ENCODE data around the gene MYO5A.

Gene MYO5A

DNA sequence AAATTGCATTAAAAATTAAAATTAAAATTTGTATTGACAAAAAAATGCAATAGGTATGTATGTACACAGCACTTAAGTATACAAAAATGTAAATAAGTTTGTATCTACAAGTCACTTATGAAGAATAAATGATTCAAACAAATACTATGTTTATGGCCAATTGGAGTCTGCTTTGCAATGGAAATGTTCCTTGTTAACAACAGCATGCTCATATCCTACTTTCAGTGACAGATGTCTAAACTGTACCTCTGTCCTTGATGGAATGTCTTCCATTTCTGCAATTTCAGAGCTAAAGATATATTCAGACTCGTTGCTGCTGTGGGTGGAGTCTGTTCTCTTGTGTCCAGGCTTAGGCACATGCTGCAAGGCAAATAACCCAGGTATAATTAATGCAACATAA lies 169.0 kb downstream of the MYO5A start:
- no peak for DNase-seq

DNA sequence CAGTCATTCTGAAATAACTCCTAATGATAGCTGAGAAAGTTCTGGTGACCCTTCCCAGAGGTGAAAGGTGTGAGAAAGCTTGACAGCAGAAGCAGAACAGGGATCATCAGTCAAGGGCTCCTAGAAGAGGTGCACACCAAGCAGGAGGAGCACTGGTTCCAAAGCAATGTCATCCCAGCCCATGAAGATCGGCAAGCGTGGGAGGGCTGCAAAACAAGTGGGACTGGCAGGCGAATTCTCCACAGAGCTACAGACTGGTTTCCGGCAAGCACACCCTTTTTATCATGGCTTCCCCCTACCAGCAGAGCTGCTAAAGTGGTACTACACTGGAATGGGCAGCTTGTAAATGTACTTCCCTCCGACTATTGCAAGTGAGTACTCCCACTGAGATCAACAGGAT lies 170.7 kb downstream of the MYO5A start:
- DNase-seq = no peak

DNA sequence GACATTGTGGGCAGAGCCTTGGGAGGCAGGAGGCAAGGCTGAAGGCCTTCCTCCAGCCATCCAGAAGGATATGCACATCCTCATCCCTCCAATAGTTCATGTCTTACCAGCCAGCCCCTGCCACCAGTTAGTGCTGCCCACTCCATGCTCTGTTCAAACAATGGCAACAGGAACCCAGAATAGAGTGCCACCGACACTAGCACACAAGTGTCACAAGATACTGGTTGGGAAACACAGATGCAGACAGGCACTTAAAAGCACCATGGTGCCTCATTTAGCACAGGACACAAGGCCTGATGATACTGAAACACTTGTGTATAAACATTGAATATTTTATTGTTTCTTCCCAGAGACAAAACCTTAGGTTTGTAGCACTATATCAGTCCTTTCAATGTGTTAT lies 176.6 kb downstream of the MYO5A start:
- no peak for DNase-seq

DNA sequence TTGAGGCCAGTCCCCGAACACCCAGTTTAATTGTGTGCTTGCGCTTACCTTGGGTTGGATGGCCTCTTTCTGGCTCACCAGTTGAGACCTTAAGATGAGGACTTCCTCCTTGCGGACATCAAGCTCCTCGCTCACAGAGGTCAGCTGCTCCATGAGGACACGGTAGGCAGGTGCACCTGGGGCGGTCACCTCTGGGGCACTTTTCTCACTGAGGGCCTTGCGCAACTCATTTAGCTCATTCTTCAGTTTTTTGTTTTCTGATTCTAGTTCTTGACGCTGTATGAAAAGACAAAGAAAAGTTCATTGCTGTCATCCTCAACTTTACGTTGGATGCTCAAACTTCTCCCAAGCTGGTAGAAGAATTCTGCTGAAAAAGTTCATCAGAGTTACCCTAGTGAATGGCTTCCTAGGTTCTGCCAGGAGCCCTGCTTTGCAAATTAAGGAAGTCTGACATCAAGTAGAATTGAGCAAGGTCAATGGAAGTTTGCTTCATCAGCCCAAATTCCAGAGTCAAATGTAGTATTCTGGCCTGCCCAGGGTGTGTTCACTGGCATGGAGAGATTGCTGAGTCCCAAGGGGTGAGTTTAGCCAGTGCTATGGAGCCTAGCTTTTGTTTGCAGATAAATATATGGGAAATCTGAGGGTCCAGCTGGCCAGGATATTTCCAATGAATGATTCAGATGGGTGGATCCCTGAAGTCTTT lies 177.3 kb downstream of the MYO5A start:
- DNase-seq = no peak

DNA sequence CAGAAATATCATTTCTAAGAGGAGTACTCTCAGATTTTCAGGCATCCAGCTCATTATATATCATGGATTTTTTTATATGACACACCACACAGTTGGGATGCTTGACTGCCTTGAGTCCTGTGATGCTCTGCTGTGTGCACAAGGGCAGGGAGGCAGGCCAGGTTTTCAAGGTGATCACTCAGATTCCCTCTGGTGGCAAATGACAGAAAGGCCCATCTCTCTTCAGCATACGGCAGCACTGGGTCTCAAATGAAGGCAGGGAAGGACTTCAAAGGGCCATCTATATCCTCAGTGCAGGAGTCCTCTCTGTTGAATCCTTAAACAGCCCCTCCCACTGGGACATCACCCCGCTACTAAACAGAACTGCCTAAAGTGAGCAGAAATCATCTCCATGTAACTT lies 178.3 kb downstream of the MYO5A start:
- DNase-seq = no peak

DNA sequence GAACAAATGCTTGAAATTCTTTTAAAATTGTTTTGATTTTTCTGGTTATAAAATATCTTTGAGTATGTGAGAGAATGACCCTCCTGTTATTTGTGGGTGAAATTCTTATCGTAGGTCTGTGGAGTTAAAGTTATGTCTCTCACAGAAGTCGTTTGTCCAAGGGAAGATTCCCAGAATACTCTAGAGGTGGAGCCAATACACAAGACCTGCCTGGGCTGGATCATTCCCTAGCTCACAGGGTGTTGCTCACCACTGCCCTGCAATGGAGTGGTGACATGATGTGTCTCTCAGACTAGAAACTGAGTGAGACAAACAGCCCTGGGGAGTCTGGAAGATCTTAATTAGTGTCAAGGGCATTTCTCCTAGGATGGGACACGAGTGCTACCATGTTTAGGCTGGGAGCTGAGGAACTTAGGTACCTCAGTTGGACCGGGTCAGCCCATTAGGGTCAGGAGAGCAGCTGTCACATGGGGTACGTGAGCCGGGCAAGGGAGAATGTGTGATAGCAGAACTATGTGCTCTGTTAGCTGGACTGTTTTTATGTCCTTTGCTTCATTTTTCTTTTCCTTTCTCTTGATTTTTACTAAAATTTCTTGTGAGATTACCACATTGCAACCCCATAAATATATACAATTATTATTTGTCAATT lies 179.5 kb downstream of the MYO5A start:
- DNase-seq = no peak

DNA sequence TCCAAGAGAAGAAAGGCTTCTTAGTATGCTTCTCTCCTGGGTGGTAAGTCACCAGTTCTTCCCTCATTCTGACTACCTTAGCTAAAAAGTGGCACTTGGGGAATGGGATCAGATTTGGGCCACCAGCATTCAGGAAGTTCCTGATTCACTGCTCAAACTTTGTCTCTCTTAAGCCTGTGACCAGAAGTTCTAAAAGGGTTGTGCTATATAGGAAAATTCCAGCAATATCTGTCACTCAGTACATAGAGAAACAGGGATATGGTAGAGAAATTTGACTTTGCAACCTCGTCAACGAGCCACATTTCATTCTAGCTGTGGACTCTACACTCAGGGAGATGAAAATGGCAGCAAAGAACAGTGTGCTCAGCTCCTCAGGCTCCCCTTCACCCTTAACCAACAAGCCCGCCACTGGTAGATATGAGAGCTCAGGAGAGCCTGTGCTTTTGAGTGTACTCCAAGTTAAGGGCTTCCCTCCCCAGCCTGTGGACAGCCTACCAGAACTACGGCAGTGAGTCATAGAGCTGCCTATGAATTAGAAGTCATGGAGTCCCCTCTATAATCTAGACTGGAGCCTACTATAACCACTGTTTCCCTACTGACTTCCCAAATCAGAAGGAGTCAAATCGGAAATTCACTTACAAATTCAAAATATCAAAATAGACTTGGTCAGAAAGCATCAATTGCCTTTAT lies 180.5 kb downstream of the MYO5A start:
- no peak for DNase-seq

DNA sequence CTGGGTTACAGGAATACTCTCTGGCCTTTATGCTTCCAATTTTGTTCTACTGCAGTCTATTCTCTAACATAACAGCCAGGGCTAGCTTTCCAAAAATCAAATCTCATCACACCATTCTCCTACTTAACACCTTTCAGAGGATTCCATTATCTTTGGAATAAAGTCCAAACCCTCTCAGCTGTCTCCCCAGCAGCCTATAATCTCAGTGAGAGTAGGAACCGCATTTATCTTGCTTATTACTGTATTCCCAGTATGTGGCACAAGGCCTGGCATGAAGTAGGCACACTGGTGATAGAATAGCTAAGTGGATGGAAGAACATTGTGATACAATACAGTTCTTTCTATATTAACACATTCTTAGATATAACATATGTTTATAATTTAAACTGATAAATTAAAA lies 184.1 kb downstream of the MYO5A start:
- no peak for DNase-seq

DNA sequence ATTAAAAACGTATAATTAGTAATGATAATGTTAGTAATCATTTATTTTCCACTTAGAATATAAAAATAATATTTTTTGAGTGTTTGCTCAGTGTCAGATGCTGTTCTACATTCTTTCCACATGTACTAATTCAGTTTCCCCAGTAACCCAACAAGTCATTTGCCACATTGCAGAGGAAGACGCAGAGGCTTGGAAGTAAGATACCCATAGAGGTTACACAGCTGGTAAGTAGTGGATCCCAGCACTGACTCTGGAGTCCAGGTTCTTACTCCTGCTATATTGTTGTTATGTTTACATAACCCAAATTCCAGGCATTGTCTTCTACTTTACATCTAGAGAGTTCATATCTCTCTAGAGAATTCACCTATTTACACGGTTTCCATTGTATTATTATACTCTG lies 184.8 kb downstream of the MYO5A start:
- no peak for DNase-seq

DNA sequence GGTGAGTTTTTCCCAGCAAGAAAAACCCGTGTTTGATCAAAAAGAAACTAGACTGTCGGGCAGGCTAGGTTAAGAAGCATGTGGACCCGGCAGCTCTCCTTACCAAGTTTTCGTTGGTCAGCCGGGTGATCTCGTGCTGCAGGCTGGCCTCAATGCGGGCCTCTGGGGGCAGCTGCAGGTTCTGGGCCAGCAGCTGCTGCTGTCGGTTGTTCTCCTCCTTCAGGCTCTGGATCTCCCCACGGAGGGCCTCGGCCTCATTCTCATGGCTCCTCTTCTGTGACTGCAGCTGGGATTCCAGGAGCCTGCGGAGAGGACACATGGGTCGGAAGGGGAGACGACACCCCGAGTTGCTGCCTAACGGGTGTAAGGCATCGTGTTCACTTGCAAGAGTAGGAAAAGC lies 188.6 kb downstream of the MYO5A start:
- DNase-seq = no peak

DNA sequence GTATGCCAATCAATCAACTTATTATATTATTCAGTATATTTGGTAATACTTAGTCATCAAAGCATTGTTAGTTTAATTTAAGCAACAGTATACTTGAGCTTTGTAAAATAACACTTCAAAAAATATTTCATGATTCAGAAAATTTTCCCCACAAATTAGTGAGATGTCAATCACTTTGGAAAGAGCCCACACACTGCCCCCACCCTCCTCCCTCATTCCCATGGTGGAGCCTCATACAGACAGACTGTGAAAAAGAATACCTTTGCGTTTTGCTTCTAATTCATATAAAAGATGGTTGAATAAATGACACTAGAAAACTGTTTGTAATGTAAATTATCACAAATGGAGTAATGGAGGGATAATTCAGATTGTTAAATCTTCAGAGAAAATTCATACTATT lies 189.8 kb downstream of the MYO5A start:
- no peak for DNase-seq

DNA sequence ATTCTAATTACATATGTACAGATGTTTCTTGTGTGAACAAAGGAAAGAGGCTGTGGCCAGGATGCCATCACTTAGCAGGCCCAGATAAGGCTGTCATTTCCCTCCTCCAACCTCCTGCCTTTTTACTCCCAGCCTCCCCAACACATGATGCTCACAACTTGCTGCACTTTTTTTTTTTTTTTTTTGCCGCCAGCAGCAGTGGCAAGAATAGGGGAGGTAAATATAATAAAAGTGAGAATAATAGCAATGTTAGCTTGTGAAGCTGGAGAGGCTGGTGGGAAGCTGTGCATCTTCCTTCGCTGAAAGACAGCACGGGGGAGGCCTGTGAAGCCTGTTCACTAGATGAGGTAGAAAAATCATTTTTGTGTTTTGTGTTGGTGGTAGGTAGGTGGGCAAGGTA lies 190.6 kb downstream of the MYO5A start:
- no peak for DNase-seq

DNA sequence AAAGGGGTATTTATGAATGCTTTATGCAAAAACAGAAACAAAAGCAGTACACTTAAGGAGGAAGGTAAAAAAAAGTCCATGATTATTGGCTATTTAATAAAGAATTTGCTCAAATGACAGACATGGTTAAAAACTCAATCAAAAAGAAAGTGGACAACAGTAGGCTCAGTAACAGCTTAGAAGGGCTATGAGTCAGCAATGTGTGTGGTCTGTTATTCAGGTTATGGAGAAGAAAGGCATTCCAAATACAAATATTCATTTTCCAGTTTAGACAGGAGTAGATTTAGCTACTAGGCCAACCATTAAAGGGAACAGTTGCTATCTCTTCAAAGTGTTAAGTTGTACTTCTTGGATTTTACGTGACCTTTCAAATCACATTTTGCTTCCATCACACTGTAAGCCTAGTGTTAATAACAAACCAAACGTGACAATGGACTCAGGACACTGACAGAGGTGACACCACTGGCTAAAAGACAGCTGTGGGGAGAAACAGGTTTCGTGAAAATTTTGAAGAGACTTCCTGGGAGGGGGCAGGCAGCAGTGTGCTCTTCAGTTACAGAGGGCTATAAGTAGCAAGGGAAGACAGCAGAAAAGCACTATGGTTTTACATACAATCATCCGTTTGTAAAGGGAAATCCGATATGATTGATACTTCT lies 191.4 kb downstream of the MYO5A start:
- no peak for DNase-seq

DNA sequence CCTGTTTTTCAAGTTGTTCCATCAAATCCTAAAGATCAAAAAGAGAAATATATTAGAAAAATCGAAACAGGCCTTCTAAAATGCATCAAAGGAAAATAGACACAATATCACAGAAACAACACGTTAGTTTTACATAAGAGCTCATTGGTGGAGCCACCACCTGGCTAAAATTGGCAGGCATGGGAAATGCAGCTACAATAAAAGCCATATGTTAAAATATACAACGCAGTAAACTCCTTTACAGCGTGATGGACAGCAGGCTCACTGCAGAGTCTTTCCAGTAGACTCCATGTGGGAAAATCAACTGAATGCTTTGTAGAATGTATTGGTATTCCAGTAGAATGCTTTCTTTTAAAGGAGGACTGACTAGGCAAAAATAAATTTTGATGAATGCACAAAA lies 192.2 kb downstream of the MYO5A start:
- DNase-seq = no peak

DNA sequence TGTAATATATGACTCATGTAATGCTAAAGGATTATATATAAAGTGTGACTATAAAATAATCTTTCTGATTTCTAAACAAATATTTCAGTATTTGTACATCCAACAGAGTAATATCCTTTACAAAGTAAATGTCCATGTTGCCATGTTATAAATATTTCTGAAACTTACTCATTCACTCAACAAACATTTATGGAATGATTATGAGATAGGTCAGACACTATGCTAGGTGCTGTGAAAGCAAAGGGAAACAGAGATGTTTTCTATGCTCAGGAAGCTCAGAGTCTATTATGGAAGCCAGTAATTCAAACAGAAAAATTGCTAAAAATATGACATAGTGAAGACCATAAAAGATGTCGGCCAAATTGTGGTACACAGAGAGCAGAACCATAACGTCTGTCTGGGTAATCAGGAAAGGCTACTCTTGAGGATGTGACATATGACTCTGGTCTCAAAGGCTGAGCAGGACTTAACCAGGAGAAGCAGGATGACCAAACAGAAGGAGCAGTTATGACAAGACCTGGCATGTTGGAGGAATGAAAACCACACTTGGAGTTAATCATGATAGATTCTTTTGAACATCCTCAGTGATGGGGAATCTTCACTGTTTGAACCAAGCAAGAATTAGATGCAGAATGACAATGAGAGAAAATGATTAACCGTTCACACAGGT lies 194.1 kb downstream of the MYO5A start:
- DNase-seq = no peak

DNA sequence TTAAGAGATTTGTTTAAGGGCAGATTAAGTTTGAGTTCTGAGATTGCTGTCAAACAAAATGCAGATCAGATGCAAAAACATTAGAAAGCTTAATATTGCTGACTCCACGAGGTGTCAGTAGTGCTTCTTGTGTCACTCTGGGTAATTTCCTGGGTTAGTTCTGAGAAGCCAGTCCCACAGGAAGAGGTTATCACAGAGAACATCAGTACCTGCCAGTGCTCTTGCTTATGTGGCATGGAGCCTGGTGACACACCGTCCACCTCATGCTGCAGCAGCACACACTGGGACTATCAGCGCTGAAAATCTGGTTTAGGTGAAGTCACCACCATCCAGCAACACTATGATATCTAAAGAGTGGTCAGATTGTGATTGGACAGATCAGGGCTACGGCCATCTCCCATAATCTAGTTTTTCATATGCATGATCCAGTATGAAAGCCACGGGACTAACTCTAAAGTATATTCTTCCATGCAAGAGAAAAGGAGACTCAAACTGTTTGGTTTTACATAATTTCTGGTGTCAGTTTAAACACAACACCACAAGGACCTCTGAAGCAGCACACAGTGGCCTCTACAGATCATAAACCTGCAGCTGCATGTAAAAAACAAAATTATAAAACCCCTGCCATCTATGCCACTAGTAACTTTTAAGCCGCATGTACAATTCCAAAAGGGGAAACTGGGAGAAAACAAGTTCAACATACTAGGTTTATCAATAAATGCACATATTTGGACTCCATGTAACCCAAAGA lies 197.0 kb downstream of the MYO5A start:
- peak; percentile 81 for DNase-seq

DNA sequence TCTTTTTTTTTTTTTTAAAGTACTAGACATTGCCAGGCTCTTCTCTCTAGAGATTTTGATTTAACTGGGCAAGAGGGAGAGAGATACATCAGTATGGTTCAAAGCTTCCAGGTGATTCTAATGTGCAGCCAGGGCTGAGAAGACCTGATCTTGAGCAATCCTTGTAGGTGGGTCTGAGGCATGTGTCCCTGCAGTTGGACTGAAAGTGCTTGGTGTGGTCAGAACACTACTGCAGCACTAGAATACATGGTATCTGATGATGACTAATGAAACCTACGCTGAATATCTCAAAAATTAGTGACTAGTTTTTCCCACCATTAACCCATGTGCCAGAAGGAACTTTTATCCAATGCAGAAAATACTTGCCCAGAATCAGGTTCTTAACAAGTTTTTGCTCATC lies 198.7 kb downstream of the MYO5A start:
- DNase-seq = no peak

DNA sequence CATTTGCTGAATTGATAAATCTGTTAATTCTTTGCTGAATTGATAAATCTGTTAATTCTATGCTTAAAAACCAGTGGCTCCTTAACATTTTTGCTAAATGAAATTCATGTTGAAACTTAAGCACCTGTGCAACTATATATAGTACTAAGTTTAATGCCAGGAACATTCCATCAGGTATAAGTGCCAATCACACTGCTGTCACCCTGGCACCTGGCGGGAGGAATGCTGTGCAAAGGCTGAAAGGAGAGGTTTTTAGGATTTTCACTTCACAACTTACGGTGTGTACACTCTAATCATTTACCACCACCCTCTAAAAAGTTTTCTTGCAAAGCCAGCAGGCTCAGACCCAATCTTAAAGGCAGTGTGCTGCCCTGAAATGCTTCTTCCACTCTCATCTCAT lies 199.5 kb downstream of the MYO5A start:
- DNase-seq = no peak

DNA sequence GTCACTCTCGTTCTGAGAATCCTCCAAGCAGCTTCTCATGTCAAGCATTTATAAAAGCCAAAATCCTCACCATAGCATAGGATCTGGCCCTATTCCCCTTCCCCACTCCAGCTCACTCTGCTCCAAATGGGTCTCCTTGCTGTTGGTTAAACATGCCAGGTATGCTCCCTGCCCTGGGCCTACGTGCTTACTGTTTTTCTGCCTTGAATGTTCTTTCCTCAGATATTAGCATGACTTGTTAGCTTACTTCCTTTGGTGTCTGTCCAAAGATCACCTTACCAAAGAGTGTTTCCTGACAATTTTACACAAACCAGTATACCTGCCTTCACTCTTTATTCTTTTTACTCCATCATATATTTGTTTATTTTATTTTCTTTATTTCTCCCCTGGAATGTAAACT lies 200.0 kb downstream of the MYO5A start:
- no peak for DNase-seq

DNA sequence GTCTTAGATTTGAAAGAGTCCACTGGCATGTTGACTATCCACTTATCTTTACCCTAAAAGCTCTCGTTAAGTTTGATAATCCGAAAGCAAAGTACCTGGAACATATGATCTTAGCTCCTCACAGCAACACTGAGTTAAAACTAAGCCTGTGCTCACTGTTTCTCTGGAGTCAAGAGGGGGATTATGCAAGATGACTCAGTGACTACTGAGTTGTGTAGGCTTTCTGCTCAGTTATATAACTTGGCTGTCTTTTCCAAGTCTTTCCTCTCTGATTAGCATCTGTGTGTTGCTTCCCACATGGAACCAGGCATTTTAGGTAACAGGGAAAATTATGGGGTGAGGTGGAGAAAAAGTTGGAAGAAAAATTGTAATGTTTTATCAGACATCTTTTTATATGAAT lies 201.9 kb downstream of the MYO5A start:
- DNase-seq = no peak

DNA sequence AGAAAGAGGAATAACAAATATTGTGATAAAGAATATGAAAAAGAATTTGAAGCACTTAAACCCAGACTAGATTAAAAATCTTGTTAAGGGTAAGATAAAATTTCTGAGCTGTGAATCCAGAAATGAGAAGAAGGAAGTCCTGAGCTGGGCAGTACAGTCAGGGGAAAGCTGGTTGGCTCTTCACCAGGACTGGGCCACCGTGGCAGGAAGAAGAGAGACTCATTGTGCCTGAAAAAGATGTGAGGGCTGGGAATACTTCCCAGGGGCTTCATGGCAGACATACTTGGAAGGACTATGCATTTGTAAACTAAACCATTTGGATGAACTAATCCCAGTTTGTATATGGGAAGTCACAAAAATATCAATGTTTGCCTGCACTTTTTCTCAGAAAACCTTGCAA lies 204.6 kb downstream of the MYO5A start:
- DNase-seq = no peak

DNA sequence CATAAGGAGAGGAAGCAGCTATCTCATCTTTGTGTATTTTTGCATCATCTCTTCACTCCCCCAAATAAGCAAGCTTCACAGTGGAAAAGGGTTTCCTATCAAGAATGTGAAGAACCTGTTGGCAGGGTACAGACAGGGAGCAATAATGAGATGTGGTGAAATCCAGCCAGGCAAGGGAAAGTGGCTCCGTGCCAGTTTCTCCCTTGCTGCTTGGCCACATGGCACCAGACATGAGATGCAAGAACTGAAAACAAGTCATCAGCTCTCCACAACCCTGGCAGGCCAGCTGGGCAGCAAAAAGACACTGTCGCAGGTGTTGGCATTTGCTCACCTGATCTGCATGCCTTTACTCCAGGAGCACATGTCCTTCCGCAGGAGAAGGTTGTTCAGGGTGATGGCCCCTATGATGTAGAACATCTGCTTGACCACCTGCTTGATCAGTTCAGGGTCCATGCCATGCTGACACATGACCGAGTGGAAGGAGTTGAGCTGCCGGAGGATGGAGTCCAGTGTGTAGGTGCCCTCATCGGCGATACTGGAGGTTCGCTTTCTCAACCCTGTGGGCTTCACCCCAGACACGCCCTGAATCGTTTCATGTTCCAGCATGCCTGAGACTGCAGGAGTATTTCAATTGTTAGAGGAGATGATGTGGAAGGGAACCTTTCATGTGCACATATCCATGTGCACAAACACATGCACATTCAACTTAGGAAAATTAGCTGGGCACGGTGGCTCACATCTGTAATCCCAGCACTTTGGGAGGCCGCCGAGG lies 209.8 kb downstream of the MYO5A start:
- no peak for DNase-seq
